Progenitor cell of endocrine pancreas (in vitro differentiated cells): Measurements from ENCODE around the gene RASSF1. TPM values are rescaled to one million over a fixed set of nuclear protein-coding genes. Genes with fewer than 3 reads are reported as not detected.
A peak's percentile ranks its signal among the peaks of the same experiment; 100 is the strongest.

Source experiments
- DNase-seq: peaks from one replicate; pipeline ENCODE4 v3.0.0; 2021; ENCODE audit warnings: low spot score; ENCODE audit not compliant: unreplicated experiment
- H3K27ac Mint-ChIP-seq: 2 replicates; pipeline ENCODE4 v1.8.0; 2021; ENCODE audit warnings: mild to moderate bottlenecking, moderate library complexity, mixed read lengths
- H3K27me3 Mint-ChIP-seq: 2 replicates; pipeline ENCODE4 v1.8.0; 2021; ENCODE audit warnings: mixed read lengths
- H3K36me3 Mint-ChIP-seq: 2 replicates; pipeline ENCODE4 v1.8.0; 2022; ENCODE audit warnings: mixed read lengths; ENCODE audit not compliant: insufficient read depth
- H3K4me1 Mint-ChIP-seq: 2 replicates; pipeline ENCODE4 v1.8.0; 2021; ENCODE audit warnings: low read depth, mixed read lengths
- H3K4me3 Mint-ChIP-seq: 2 replicates; pipeline ENCODE4 v1.8.0; 2021; ENCODE audit warnings: low read depth, mild to moderate bottlenecking, moderate library complexity, mixed read lengths
- H3K9me3 Mint-ChIP-seq: 2 replicates; pipeline ENCODE4 v1.8.0; 2021; ENCODE audit warnings: low read depth, mixed read lengths
- total RNA-seq: library from RNA; stranded (reverse); gene quantifications from 2 replicates; pipeline ENCODE4 v1.2.1, GENCODE V29; 2021
- TF ChIP-seq, protein P1 (sequence below): fragments of 200-600 bp; sonication (generic); IDR thresholded peaks from one replicate; pipeline ENCODE4 v1.5.0; 2021; ENCODE audit warnings: antibody characterized with exemption, mild to moderate bottlenecking; ENCODE audit not compliant: unreplicated experiment

RASSF1 gene
- total RNA-seq, 1 donor from 2014 or later: 11.7 TPM

DNA sequence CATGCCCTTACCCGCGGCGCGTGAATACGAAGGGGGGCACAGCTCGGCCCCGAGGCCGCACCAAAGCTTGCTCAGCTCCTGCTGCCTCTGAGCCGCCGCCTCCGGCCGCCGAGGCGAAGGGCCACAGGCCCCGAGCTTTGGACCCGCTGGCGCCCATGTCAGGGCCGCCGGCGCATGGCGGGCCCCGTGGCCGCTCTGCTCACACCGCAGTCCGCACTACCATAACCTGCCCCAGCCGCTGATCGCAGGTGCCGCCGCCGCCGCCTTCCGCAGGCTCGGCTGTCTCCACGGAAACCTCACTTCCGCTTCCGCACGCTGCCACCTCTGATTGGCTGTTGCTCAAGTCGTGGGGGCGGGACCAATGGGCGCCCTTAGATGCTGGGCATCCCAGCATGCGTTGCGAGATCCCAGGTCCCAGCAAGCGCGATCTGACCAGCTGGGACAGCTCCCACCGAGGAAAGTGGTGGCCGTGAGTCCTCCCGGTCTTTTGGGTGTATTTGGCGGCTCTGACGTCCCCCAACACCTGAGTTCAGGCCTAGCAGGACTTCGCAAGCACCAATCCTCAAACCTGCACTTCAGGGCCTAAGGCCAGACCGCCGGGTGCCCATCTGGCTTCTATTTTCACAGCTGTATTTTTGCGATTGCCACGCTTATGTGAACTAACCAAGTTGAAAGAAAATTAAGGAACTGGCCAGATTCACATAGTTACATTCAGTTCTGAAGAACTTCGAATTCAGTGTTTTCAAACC lies 12.5 kb downstream of the RASSF1 start, which contains the start of gene TUSC2:
Gene TUSC2, minus strand, starts transcription at position 281 of the 749 bp plus-strand sequence. Its CDS starts 124 bp downstream, at position 157.
- H3K4me1 Mint-ChIP-seq: peaks cover 16% of the 10 kb centered on the region
- H3K27me3 Mint-ChIP-seq: no peaks in the 10 kb centered on the region
- H3K4me3 Mint-ChIP-seq: peak within 1 kb of the TSS; percentile 85
- peak within 1 kb of the TSS; percentile 96 for H3K27ac Mint-ChIP-seq
- peaks cover 7% of the 10 kb centered on the region for H3K36me3 Mint-ChIP-seq
- TF ChIP-seq, protein P1, sequence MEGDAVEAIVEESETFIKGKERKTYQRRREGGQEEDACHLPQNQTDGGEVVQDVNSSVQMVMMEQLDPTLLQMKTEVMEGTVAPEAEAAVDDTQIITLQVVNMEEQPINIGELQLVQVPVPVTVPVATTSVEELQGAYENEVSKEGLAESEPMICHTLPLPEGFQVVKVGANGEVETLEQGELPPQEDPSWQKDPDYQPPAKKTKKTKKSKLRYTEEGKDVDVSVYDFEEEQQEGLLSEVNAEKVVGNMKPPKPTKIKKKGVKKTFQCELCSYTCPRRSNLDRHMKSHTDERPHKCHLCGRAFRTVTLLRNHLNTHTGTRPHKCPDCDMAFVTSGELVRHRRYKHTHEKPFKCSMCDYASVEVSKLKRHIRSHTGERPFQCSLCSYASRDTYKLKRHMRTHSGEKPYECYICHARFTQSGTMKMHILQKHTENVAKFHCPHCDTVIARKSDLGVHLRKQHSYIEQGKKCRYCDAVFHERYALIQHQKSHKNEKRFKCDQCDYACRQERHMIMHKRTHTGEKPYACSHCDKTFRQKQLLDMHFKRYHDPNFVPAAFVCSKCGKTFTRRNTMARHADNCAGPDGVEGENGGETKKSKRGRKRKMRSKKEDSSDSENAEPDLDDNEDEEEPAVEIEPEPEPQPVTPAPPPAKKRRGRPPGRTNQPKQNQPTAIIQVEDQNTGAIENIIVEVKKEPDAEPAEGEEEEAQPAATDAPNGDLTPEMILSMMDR: no peak
- DNase-seq: peak; percentile 91
- no peaks in the 10 kb centered on the region for H3K9me3 Mint-ChIP-seq

DNA sequence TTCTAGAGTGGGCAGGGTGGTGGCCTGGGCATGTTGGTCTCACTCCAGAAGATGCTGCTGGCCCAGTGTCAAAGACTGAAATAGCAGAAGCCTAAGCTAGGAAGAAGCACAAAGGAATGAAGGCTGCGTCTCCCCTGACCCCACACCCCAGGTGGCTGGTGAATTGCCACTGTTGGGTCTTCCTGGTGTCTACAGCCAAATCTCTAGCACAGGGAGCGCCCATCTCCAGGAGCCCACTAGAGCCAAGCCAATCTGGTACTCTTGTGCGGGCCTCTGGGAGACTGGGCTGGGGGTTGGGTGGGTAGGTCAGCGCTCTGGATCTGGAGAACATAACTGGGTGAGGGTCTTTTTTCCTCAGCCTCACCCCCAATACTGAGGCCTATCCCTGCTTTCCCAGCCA lies 13.5 kb downstream of the RASSF1 start:
- Mint-ChIP-seq H3K9me3 (no peaks in the 10 kb centered on the region), H3K27me3 (no peaks in the 10 kb centered on the region), H3K4me1 (peaks cover 16% of the 10 kb centered on the region), H3K27ac (peak overlapping the region; percentile 78), H3K36me3 (peaks cover 7% of the 10 kb centered on the region), H3K4me3 (peak overlapping the region; percentile 85)
- TF ChIP-seq, protein P1: no peak
- no peak for DNase-seq

DNA sequence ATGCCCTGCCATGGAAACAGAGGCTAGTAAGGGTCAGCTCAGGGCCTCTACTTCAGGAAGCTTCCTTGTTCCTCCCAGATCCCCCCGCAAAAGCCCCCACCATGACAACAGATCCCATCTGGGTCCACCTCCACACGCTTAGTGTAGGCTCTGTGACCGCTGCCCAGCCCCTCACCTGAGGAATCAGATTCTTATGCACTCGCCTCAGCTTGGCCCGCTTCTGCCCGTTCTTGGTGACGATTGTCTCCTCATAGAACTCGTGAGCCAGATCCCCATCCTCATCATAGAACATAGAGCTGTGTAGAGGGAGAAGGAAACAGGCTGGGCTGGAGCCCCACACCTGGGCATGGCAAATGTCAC lies 14.5 kb downstream of the RASSF1 start:
- TF ChIP-seq, protein P1: no peak
- H3K4me1 Mint-ChIP-seq: peaks cover 16% of the 10 kb centered on the region
- no peaks in the 10 kb centered on the region for H3K9me3 Mint-ChIP-seq
- no peaks in the 10 kb centered on the region for H3K27me3 Mint-ChIP-seq
- H3K4me3 Mint-ChIP-seq: peak overlapping the region; percentile 85
- no peak overlapping the region for H3K27ac Mint-ChIP-seq
- peaks cover 7% of the 10 kb centered on the region for H3K36me3 Mint-ChIP-seq
- no peak for DNase-seq

DNA sequence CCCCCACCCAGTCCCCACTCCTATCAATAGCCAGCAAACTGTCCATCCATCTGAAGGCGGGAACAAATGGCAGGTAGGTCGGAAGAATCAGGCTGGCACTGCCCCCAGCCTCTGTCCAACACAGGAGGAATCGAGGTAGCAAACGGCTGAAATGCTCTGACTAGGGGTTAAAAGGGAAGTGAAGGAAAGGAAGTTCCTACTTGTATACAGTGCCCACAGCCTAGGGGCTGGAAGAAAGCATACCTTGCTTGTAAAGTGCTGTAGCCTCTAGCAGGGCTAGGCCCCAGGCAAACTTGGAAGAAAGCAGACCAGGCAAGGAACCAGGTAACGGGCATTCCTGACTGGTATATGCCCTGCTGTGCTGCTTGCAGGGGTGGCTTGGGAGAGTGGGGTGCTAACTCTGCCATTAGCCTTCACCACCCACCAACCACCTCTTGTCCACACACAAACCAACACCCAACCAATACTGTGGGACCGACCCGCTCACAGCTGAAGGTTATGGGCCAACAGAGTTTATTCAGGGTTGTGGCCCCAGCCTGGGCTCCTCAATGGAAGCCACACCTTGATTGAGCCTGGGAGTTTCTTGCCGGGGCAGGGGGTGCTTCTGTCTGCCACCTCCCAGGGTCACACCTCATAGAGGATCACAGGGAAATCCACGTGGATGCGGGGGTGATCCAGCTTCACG lies 15.0 kb downstream of the RASSF1 start:
- no peak for DNase-seq
- Mint-ChIP-seq H3K9me3 (no peaks in the 10 kb centered on the region), H3K36me3 (peaks cover 7% of the 10 kb centered on the region), H3K4me3 (no peak overlapping the region), H3K27ac (no peak overlapping the region), H3K4me1 (peaks cover 16% of the 10 kb centered on the region), H3K27me3 (no peaks in the 10 kb centered on the region)
- TF ChIP-seq, protein P1: no peak

DNA sequence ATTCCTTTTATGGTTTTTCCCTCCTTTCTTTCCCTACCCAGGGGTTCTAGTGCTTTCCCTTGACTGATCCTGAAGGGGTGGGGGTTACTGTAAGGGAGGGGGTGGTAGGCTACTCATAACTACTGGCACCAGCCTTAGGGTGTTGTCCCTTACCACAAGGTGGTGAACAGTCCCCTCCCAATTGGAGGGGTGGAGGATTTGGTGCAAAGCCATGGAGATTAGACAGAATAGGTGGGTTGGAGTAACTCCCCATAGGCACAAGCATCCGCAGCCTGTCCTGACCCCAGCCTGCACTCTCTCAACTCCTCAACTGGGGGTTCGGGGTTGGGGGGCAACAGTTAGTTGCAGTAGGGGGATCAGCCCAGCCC lies 15.5 kb downstream of the RASSF1 start:
- TF ChIP-seq, protein P1: no peak
- peaks cover 18% of the 10 kb centered on the region for H3K4me1 Mint-ChIP-seq
- peaks cover 7% of the 10 kb centered on the region for H3K36me3 Mint-ChIP-seq
- no peaks in the 10 kb centered on the region for H3K9me3 Mint-ChIP-seq
- no peak overlapping the region for H3K27ac Mint-ChIP-seq
- no peak overlapping the region for H3K4me3 Mint-ChIP-seq
- H3K27me3 Mint-ChIP-seq: no peaks in the 10 kb centered on the region
- no peak for DNase-seq
